Renal cortex interstitium (tissue), 11 donors: ENCODE measurements around the gene SLC6A7. TPM values are rescaled to one million over a fixed set of nuclear protein-coding genes. Genes with fewer than 3 reads are reported as not detected.

Experiments
- DNase-seq, 11 donors: peaks; one replicate each; pipeline ENCODE4 v3.0.0-alpha.2; 2013; ENCODE audit warnings: low read depth in 9 of 11, low spot score in 4 of 11; ENCODE audit errors: extremely low read depth in 1 of 11
- polyA plus RNA-seq, 3 donors: library from polyadenylated mRNA; unstranded; fragments of 120-200 nt; gene quantifications; one replicate each; pipeline ENCODE4 v1.2.1, GENCODE V29; 2013; ENCODE audit not compliant: insufficient read length in 3 of 3

The SLC6A7 gene
- polyA plus RNA-seq, 3 donors, result 0.11 to 0.22 (median 0.17) TPM

GRCh38 chr5:150166650-150167511 is 23.0 kb upstream of the SLC6A7 start, which contains the start of gene CDX1:
TSS of gene CDX1 (plus strand) at chr5:150166778. CDS start at chr5:150166877, 99 bp downstream.
- DNase-seq, result no peak

GRCh38 chr5:150167512-150167850 is 22.4 kb upstream of the SLC6A7 start:
- DNase-seq, result no peak

- no peak for DNase-seq
Measured at GRCh38 chr5:150167908-150168307, 22.0 kb upstream of the SLC6A7 start.

GRCh38 chr5:150168864-150169263 is 21.0 kb upstream of the SLC6A7 start:
- no peak for DNase-seq

GRCh38 chr5:150172145-150172544 is 17.7 kb upstream of the SLC6A7 start:
- DNase-seq, result no peak

GRCh38 chr5:150172556-150172955 is 17.3 kb upstream of the SLC6A7 start:
- no peak for DNase-seq

GRCh38 chr5:150173161-150173560 is 16.7 kb upstream of the SLC6A7 start:
- DNase-seq, result no peak

- DNase-seq, result no peak
Measured at GRCh38 chr5:150174285-150174684, 15.6 kb upstream of the SLC6A7 start.

- DNase-seq, result no peak
Measured at GRCh38 chr5:150175076-150175475, 14.8 kb upstream of the SLC6A7 start.

- no peak for DNase-seq
Measured at GRCh38 chr5:150175536-150175935, 14.3 kb upstream of the SLC6A7 start.

- DNase-seq, result no peak
Measured at GRCh38 chr5:150176745-150177477, 13.0 kb upstream of the SLC6A7 start.

- no peak for DNase-seq
Measured at GRCh38 chr5:150177721-150178120, 12.1 kb upstream of the SLC6A7 start.

- DNase-seq, result no peak
Measured at GRCh38 chr5:150178262-150178661, 11.6 kb upstream of the SLC6A7 start.

GRCh38 chr5:150179019-150179620 is 10.7 kb upstream of the SLC6A7 start:
- DNase-seq, result no peak

GRCh38 chr5:150180241-150181026 is 9.4 kb upstream of the SLC6A7 start:
- DNase-seq, result no peak

GRCh38 chr5:150181027-150181426 is 8.8 kb upstream of the SLC6A7 start:
- no peak for DNase-seq

GRCh38 chr5:150181766-150182545 is 7.9 kb upstream of the SLC6A7 start:
- no peak for DNase-seq

- DNase-seq, result no peak
Measured at GRCh38 chr5:150182774-150183173, 7.1 kb upstream of the SLC6A7 start.

- no peak for DNase-seq
Measured at GRCh38 chr5:150183436-150183835, 6.4 kb upstream of the SLC6A7 start.
